ENCODE measurements around the gene TMEM86B.
A peak's percentile ranks its signal among the peaks of the same experiment; 100 is the strongest.

- TF ChIP-seq CTCF (IDR thresholded peaks at IDR 0.05) (no peak), GABPA (IDR thresholded peaks at IDR 0.05; ENCODE audit: low read depth) (no peak), POLR2AphosphoS5 (IDR thresholded peaks at IDR 0.05; ENCODE audit: low read depth, low read length) (no peak), REST (IDR thresholded peaks at IDR 0.05; ENCODE audit: low read depth, low read length) (peak; percentile 99), GATA2 (CRISPR knock-in tag; IDR thresholded peaks at IDR 0.05) (peak; percentile 58), USF2 (IDR thresholded peaks at IDR 0.05; ENCODE audit: borderline replicate concordance, low read depth, low read length) (no peak), EP300 (IDR thresholded peaks at IDR 0.05; ENCODE audit: borderline replicate concordance in 1 of 2, low read depth in 1 of 2, low read length in 1 of 2) (no peak), MAX (IDR thresholded peaks at IDR 0.05; ENCODE audit: low read depth) (peak; percentile 95), ELF1 (IDR thresholded peaks at IDR 0.05) (no peak), JUND (IDR thresholded peaks at IDR 0.05) (no peak), RFX5 (IDR thresholded peaks at IDR 0.05; ENCODE audit: low read length) (no peak)
Measured at GRCh38 chr19:55179606-55180484, 48.7 kb downstream of the TMEM86B start, which contains the start of gene SYT5.
